Stimulated activated CD4-positive, alpha-beta T cell treated with anti-CD3 and anti-CD28 coated beads, Interleukin-15, amount 100 ng/mL, for 1 hour (primary cell): ENCODE results near the gene LILRB4.
"Not testable (repeated sequence)": the region's sequence is repeated elsewhere in the genome, so short reads cannot be mapped to it uniquely, and the experiment has no call there.

Experiments used
- DNase-seq, 2 donors: peaks; one replicate each; pipeline ENCODE4 v3.0.0-alpha.2; 2020; ENCODE audit warnings: low read depth in 1 of 2, low spot score in 1 of 2

Gene LILRB4

GRCh38 chr19:54691582-54692297, 29.0 kb downstream of the LILRB4 start:
- DNase-seq = no peak

- DNase-seq = no peak
Measured at GRCh38 chr19:54692298-54692615, 29.5 kb downstream of the LILRB4 start.

- DNase-seq = no peak
Measured at GRCh38 chr19:54694648-54695047, 31.9 kb downstream of the LILRB4 start.

- DNase-seq = no peak
Measured at GRCh38 chr19:54696117-54696548, 33.3 kb downstream of the LILRB4 start.

GRCh38 chr19:54696766-54697165, 34.0 kb downstream of the LILRB4 start:
- no peak for DNase-seq

GRCh38 chr19:54697716-54698115, 34.9 kb downstream of the LILRB4 start:
- DNase-seq = not testable (repeated sequence)

- DNase-seq = no peak
Measured at GRCh38 chr19:54704928-54705327, 42.1 kb downstream of the LILRB4 start.

- no peak for DNase-seq
Measured at GRCh38 chr19:54707962-54708361, 45.2 kb downstream of the LILRB4 start.

- DNase-seq = no peak
Measured at GRCh38 chr19:54708781-54709180, 46.0 kb downstream of the LILRB4 start.

GRCh38 chr19:54709212-54709948, 46.6 kb downstream of the LILRB4 start:
- no peak for DNase-seq

GRCh38 chr19:54709956-54710355, 47.2 kb downstream of the LILRB4 start:
- not testable (repeated sequence) for DNase-seq
